PC-9 (cell line): ENCODE data around the gene MATN1.

Source experiments
- EZH2 ChIP-seq: fragments of 200-600 bp; sonication (generic); IDR thresholded peaks from 2 replicates; pipeline ENCODE4 v1.8.0; 2017; ENCODE audit warnings: antibody characterized with exemption, low read depth
- TF ChIP-seq, protein P1 (sequence below): fragments of 200-600 bp; sonication (generic); conservative IDR thresholded peaks from 2 replicates; pipeline ENCODE4 v1.6.1; 2017; ENCODE audit warnings: mixed run types, antibody characterized with exemption, mild to moderate bottlenecking, moderate library complexity

- TF ChIP-seq, protein P1, sequence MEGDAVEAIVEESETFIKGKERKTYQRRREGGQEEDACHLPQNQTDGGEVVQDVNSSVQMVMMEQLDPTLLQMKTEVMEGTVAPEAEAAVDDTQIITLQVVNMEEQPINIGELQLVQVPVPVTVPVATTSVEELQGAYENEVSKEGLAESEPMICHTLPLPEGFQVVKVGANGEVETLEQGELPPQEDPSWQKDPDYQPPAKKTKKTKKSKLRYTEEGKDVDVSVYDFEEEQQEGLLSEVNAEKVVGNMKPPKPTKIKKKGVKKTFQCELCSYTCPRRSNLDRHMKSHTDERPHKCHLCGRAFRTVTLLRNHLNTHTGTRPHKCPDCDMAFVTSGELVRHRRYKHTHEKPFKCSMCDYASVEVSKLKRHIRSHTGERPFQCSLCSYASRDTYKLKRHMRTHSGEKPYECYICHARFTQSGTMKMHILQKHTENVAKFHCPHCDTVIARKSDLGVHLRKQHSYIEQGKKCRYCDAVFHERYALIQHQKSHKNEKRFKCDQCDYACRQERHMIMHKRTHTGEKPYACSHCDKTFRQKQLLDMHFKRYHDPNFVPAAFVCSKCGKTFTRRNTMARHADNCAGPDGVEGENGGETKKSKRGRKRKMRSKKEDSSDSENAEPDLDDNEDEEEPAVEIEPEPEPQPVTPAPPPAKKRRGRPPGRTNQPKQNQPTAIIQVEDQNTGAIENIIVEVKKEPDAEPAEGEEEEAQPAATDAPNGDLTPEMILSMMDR, result no peak
- TF ChIP-seq EZH2, result no peak
Observed at GRCh38 chr1:30693822-30694221, 29.6 kb downstream of the MATN1 start.
